ENCODE results near the gene ALKBH3. TPM values are rescaled to one million over a fixed set of nuclear protein-coding genes. Genes with fewer than 3 reads are reported as not detected.

Gene ALKBH3
- total RNA-seq, 3 donors from 2014 or later (not counting 1 experiment from before 2014, with no cell fraction given), result 24.3 to 30.8 (median 29.6) TPM

DNA sequence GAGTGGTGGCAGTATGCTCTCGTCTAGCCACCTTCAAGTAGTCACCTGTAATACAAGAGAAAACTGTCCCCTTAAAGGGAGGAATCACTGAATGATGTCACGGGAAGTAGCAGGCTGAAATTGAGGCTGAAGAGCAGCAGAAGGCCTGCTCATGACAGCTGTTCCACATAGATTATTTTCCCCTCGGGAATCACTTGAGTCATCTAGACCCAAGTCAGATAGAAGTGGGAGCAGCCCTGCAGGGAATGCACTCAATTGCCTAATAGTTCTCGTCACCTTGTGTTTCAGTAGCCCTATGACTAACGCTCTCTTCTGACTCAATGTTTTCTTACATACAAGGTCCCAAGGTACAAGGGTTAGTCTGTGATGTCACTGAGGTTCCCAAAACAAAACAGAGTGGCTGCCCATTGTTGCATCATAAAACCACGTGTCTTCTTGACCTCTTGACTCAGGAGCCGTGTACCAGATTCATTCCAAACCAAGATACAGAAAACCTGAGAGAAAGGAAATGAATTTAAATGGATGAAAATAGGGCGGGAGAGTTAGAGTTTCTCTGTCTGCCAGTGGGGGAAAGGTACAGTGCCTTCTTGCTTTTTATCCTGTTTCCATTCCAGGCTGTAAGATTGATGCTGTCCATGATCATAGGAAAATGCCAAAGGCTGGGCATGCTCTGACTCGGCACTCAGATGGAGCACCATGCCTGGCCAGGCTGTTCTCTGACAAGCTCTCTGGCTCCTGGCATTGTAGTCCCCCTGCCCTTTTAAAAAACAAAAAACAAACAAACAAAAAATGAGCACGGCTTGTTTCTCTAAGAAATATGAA, 40.2 kb downstream of the ALKBH3 start:
- intact Hi-C loops (cut with micrococcal nuclease), result no loop called here
- Histone ChIP-seq H3K4me1 (ENCODE audit: control insufficient read depth, insufficient read depth, low read length) (no peaks in the 10 kb centered on the region), H3K4me3 (ENCODE audit: low read length) (no peak overlapping the region), H3K9me3 (ENCODE audit: control insufficient read depth, insufficient read depth, low read length) (no peaks in the 10 kb centered on the region), H3K36me3 (ENCODE audit: control insufficient read depth, insufficient read depth, low read length) (peaks cover 50% of the 10 kb centered on the region), H3K27ac (ENCODE audit: low read length) (no peak overlapping the region), H3K27me3 (ENCODE audit: control insufficient read depth, insufficient read depth, low read length) (no peaks in the 10 kb centered on the region)
- no peak for DNase-seq
- TF ChIP-seq, protein P1, sequence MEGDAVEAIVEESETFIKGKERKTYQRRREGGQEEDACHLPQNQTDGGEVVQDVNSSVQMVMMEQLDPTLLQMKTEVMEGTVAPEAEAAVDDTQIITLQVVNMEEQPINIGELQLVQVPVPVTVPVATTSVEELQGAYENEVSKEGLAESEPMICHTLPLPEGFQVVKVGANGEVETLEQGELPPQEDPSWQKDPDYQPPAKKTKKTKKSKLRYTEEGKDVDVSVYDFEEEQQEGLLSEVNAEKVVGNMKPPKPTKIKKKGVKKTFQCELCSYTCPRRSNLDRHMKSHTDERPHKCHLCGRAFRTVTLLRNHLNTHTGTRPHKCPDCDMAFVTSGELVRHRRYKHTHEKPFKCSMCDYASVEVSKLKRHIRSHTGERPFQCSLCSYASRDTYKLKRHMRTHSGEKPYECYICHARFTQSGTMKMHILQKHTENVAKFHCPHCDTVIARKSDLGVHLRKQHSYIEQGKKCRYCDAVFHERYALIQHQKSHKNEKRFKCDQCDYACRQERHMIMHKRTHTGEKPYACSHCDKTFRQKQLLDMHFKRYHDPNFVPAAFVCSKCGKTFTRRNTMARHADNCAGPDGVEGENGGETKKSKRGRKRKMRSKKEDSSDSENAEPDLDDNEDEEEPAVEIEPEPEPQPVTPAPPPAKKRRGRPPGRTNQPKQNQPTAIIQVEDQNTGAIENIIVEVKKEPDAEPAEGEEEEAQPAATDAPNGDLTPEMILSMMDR (IDR thresholded peaks at IDR 0.05), result no peak
- no peak overlapping the region for H3K4me3 Mint-ChIP-seq
- H3K27me3 Mint-ChIP-seq (ENCODE audit: low read depth in 2 of 2), result no peaks in the 10 kb centered on the region
- no peak overlapping the region for H3K27ac Mint-ChIP-seq
- no peaks in the 10 kb centered on the region for H3K9me3 Mint-ChIP-seq
- ATAC-seq, result no peak
- peaks cover 13% of the 10 kb centered on the region for H3K36me3 Mint-ChIP-seq
- WGBS (ENCODE audit: insufficient coverage), result 84% methylated on average over 9 of the region's 10 CpGs
- no peaks in the 10 kb centered on the region for H3K4me1 Mint-ChIP-seq

- no peak overlapping the region for H3K4me3 Mint-ChIP-seq
- no peaks in the 10 kb centered on the region for H3K4me1 ChIP-seq (ENCODE audit: control insufficient read depth, insufficient read depth, low read length)
- DNase-seq (no peak), ATAC-seq (no peak)
- no peak overlapping the region for H3K27ac ChIP-seq (ENCODE audit: low read length)
- intact Hi-C loops (cut with micrococcal nuclease), result no loop called here
- WGBS (ENCODE audit: insufficient coverage), result 94% methylated on average over 8 of the region's 8 CpGs
- peaks cover 13% of the 10 kb centered on the region for H3K36me3 Mint-ChIP-seq
- H3K27me3 Mint-ChIP-seq (ENCODE audit: low read depth in 2 of 2), result no peaks in the 10 kb centered on the region
- peaks cover 42% of the 10 kb centered on the region for H3K36me3 ChIP-seq (ENCODE audit: control insufficient read depth, insufficient read depth, low read length)
- TF ChIP-seq, protein P1 (IDR thresholded peaks at IDR 0.05), result no peak
- no peaks in the 10 kb centered on the region for H3K9me3 Mint-ChIP-seq
- no peaks in the 10 kb centered on the region for H3K4me1 Mint-ChIP-seq
- no peaks in the 10 kb centered on the region for H3K9me3 ChIP-seq (ENCODE audit: control insufficient read depth, insufficient read depth, low read length)
- H3K4me3 ChIP-seq (ENCODE audit: low read length), result no peak overlapping the region
- peak overlapping the region in 1 of 2 donors; percentile 24 for H3K27ac Mint-ChIP-seq
- no peaks in the 10 kb centered on the region for H3K27me3 ChIP-seq (ENCODE audit: control insufficient read depth, insufficient read depth, low read length)
These were observed 41.1 kb downstream of the ALKBH3 start for GRCh38 chr11:43921561-43922294.

DNA sequence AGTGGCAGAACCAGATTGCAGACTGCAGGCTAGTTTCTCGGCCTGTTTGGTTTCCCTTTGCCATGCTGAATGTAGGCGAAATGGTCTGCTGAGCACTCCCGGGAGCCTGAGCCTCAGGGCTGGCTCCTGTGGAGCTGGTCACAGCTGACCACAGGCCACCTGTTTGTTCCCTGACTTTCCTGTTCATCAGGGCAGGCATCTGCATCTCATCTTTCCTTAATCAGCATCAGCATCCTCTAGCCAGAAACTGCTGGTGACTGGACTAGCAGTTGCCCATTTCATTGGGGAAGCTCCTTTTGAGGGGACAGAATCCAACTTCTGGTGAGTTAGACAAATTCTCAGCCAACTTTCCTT, 41.6 kb downstream of the ALKBH3 start:
- no peak overlapping the region for H3K27ac Mint-ChIP-seq
- WGBS (ENCODE audit: insufficient coverage), result 95% methylated on average over 3 of the region's 3 CpGs

More for the DNA sequence above, 41.6 kb downstream of the ALKBH3 start:
- Histone ChIP-seq H3K27me3 (ENCODE audit: control insufficient read depth, insufficient read depth, low read length) (no peaks in the 10 kb centered on the region), H3K27ac (ENCODE audit: low read length) (no peak overlapping the region), H3K36me3 (ENCODE audit: control insufficient read depth, insufficient read depth, low read length) (peaks cover 41% of the 10 kb centered on the region), H3K9me3 (ENCODE audit: control insufficient read depth, insufficient read depth, low read length) (no peaks in the 10 kb centered on the region), H3K4me3 (ENCODE audit: low read length) (no peak overlapping the region), H3K4me1 (ENCODE audit: control insufficient read depth, insufficient read depth, low read length) (no peaks in the 10 kb centered on the region)
- Mint-ChIP-seq H3K36me3 (peaks cover 13% of the 10 kb centered on the region), H3K4me1 (no peaks in the 10 kb centered on the region), H3K27me3 (ENCODE audit: low read depth in 2 of 2) (no peaks in the 10 kb centered on the region), H3K9me3 (no peaks in the 10 kb centered on the region), H3K4me3 (no peak overlapping the region)
- no peak for ATAC-seq
- no peak for DNase-seq
- intact Hi-C loops (cut with micrococcal nuclease), result no loop called here
- TF ChIP-seq, protein P1 (IDR thresholded peaks at IDR 0.05), result no peak
